ENCODE measurements around the gene FBXL16. TPM values are rescaled to one million over a fixed set of nuclear protein-coding genes. Genes with fewer than 3 reads are reported as not detected.
A peak's percentile ranks its signal among the peaks of the same experiment; 100 is the strongest.

Gene FBXL16
- total and polyA plus RNA-seq, 9 of the 15 experiments (the other 6 are each of a cell fraction or from before 2014, with no cell fraction given), result 0.21 to 8.2 (median 1.7) TPM

DNA sequence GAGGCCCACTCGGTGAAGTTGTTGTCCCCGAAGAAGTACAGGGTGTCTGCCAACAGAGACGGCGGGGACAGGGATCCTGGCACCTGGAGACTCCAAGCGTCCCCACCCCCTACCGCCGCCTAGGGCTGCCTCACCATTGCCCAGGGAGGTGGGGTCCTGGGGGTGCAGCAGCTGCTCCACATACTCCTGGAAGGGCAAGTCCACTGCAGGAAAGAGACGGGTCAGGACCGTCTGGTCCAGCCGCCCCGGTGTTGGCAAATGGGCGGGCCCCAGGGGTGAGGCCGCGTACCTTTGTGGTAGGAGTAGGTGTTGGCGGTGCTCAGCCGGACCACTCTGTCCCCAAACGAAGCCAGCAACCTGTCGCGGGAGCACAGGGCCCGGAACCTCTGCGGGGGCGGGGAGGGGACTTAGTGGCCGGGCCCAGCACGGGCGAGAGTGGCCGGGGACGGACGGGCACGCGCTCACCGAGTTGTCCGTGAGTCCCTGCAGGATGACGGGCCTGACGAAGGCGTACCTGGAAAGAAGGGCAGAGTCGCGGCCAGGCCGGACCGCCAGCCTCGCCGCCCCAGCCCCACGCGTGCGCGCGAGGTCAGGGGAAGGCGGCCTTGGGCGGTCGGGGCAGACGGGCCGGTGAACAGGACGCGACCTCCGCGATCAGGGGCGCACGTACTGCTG lies 22.1 kb downstream of the FBXL16 start (continued):
- TF ChIP-seq, protein P1, sequence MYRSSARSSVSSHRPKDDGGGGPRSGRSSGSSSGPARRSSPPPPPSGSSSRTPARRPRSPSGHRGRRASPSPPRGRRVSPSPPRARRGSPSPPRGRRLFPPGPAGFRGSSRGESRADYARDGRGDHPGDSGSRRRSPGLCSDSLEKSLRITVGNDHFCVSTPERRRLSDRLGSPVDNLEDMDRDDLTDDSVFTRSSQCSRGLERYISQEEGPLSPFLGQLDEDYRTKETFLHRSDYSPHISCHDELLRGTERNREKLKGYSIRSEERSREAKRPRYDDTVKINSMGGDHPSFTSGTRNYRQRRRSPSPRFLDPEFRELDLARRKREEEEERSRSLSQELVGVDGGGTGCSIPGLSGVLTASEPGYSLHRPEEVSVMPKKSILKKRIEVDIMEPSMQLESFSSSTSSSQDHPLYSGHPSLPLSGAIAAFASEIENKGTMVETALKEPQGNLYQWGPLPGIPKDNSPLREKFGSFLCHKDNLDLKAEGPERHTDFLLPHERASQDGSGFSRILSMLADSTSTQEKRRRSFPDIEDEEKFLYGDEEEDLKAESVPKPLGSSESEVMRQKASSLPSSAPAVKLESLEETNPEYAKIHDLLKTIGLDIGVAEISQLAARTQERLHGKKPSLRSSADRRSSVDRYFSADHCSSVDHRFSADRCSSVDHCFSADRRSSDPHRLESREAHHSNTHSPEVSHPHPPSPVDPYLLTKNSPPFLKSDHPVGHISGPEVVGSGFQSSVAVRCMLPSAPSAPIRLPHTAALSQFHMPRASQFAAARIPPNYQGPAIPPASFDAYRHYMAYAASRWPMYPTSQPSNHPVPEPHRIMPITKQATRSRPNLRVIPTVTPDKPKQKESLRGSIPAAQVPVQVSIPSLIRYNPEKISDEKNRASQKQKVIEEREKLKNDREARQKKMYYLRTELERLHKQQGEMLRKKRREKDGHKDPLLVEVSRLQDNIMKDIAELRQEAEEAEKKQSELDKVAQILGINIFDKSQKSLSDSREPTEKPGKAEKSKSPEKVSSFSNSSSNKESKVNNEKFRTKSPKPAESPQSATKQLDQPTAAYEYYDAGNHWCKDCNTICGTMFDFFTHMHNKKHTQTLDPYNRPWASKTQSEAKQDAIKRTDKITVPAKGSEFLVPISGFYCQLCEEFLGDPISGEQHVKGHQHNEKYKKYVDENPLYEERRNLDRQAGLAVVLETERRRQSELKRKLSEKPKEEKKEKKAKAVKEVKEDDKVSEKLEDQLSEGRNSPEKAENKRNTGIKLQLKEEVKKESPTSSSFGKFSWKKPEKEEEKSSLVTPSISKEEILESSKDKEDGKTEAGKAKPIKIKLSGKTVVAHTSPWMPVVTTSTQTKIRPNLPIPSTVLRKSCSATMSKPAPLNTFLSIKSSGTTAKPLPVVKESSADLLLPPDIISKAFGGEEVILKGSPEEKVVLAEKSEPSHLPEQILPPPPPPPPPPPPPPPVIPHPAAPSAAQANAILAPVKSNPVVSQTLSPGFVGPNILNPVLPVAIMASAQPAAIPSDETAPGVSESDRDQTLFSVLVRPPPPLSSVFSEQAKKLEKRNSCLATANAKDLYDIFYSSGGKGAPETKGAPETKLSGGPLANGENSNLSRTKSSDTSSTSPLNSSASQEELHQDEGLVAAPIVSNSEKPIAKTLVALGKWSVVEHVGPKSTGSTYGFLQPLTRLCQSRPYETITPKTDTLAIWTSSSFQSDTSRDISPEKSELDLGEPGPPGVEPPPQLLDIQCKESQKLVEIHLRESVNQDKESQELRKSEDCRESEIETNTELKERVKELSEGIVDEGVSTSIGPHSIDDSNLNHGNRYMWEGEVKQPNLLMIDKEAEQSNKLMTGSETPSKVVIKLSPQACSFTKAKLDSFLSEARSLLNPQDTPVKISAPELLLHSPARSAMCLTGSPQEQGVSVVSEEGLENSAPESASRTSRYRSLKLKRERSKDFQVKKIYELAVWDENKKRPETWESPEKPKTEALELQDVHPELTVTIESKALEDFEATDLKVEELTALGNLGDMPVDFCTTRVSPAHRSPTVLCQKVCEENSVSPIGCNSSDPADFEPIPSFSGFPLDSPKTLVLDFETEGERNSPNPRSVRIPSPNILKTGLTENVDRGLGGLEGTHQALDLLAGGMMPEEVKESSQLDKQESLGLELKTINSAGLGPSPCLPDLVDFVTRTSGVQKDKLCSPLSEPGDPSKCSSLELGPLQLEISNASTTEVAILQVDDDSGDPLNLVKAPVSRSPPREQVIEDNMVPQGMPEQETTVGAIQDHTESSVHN (IDR thresholded peaks at IDR 0.05; ENCODE audit: borderline replicate concordance in 1 of 2, low read depth in 1 of 2), result no peak
- TF ChIP-seq, protein P2, sequence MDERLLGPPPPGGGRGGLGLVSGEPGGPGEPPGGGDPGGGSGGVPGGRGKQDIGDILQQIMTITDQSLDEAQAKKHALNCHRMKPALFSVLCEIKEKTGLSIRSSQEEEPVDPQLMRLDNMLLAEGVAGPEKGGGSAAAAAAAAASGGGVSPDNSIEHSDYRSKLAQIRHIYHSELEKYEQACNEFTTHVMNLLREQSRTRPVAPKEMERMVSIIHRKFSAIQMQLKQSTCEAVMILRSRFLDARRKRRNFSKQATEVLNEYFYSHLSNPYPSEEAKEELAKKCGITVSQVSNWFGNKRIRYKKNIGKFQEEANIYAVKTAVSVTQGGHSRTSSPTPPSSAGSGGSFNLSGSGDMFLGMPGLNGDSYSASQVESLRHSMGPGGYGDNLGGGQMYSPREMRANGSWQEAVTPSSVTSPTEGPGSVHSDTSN (CRISPR knock-in tag; IDR thresholded peaks at IDR 0.05; ENCODE audit: low read depth), result no peak
- TF ChIP-seq, protein P2 (tag; conservative IDR thresholded peaks at IDR 0.05; ENCODE audit: low read depth), result no peak
- TF ChIP-seq ZNF23 (CRISPR knock-in tag; IDR thresholded peaks at IDR 0.05), result no peak; the same call in 1 of the 2 replicates
- TF ChIP-seq, protein P3, sequence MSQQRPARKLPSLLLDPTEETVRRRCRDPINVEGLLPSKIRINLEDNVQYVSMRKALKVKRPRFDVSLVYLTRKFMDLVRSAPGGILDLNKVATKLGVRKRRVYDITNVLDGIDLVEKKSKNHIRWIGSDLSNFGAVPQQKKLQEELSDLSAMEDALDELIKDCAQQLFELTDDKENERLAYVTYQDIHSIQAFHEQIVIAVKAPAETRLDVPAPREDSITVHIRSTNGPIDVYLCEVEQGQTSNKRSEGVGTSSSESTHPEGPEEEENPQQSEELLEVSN (IDR thresholded peaks at IDR 0.05; ENCODE audit: borderline replicate concordance in 1 of 2, extremely low read depth in 1 of 2, insufficient read depth in 1 of 2, insufficient read length in 1 of 2, low read depth in 1 of 2, low read length in 1 of 2, poor library complexity in 1 of 2, severe bottlenecking in 1 of 2), result peak in 1 of 2 experiments; percentile 74
- no peak for TF ChIP-seq NR2C1 (IDR thresholded peaks at IDR 0.05)
- no peak for TF ChIP-seq NR2C1 (tag; IDR thresholded peaks at IDR 0.05)
- 0 out of 2 replicates have a peak, but pooled peaks have one; percentile 55 for TF ChIP-seq PHB (CRISPR knock-in tag; IDR thresholded peaks at IDR 0.05)
- TF ChIP-seq ZFPM2 (CRISPR knock-in tag; IDR thresholded peaks at IDR 0.05), result peak; percentile 85; the same call in 1 of the 2 replicates
- TF ChIP-seq PRPF4 (IDR thresholded peaks at IDR 0.05; ENCODE audit: insufficient read depth, low read depth, low read length, poor library complexity, severe bottlenecking), result no peak
- TF ChIP-seq RBM15 (IDR thresholded peaks at IDR 0.05; ENCODE audit: insufficient read depth, low read length), result no peak
- no peak for TF ChIP-seq SRSF3 (IDR thresholded peaks at IDR 0.05; ENCODE audit: insufficient read depth, low read length)
- no peak for TF ChIP-seq L3MBTL2 (IDR thresholded peaks at IDR 0.05)

Measured in K562 (cell line).